SIG-M5 treated with dmso at 0.1 percent for 504 hours (cell line): ENCODE results near the gene DNAJC17.

Experiments
- DNase-seq: peaks from one replicate; lab custom pipeline; 2025; ENCODE audit not compliant: unreplicated experiment; lab: John Stamatoyannopoulos, UW

The DNAJC17 gene

GRCh38 chr15:40768521-40769273 lies 38.6 kb downstream of the DNAJC17 start:
- DNase-seq: no peak

DNA sequence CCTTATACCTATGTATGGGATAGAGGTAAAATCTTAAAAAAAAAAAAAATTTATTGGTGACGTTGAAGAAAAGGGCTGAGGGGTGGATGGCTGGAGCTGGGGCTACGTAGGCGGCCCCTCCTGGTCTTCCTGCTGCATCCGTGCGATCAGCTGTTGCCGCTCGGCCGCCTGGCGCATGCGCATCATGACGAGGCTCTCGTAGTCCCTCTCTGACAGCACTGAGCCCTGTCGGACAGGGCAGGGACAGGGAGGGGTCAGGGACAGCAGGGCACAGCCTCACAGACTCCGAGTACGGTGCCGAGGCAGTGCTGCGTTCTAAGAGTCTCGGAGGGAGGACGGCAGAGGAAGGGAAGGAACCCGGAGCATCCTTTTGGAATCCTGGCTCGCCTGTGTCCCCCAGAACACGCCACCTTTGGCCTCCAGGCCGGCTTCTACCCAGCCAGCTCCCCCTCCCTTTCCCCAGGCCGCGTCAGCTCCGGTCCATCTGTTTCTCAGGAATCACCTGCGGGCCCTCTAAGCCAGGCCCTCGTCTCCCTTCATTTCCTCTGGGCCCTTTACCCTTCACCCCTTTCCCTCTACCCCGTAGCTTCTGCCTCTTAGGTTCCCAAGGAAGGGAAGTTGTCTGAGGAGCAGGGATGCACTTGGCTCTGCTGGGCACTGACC lies 39.3 kb downstream of the DNAJC17 start:
- no peak for DNase-seq

- DNase-seq: no peak
These were observed 40.1 kb downstream of the DNAJC17 start for GRCh38 chr15:40766906-40767837.

GRCh38 chr15:40766194-40766815 lies 41.0 kb downstream of the DNAJC17 start:
- DNase-seq: no peak

GRCh38 chr15:40764629-40765103 lies 42.6 kb downstream of the DNAJC17 start:
- no peak for DNase-seq

DNA sequence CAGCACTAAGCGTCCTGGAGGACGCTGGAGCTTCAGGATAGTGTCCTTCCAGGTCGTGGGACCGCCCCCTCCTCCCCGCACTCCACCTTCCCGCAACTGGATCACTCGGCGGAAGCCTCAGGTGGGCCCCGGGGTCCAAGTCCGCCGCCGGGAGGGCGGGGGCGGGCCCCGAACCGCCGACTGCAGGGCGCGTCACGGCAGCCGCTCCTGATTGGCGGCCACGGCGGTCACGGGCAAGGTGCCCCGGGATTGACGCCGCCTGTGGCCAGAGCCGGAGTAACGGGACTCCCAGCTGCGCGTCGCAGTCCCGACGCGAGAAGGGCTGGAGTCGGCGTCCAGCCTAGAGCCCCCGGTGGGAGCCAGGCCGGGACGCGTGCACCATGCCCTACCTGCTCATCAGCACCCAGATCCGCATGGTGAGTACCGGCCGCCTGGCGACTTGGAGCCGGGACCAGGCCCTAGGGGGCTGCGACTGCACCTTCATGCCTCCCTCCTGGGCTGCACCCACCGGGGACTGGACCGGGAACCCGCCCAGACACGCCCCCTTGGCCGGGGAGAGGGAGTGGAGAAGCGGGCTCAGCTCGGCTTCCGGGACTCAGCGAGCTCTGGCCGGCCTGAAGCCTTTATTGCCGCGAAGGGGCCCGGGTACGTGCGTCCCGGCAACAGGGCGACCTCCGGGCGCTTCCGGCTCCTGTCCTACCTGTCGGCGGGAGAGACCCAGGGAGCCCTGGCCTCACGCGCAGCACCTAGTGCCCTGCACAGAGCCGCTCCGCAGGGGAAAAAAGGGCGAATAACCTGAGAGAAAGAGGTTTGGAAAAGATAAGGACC lies 43.3 kb downstream of the DNAJC17 start, which contains the start of gene GCHFR:
Gene GCHFR (plus strand): TSS at position 268 of the 828 bp plus-strand sequence. CDS start 113 bp downstream, at position 381.
- peak; percentile 63 for DNase-seq

GRCh38 chr15:40762919-40763800 lies 44.1 kb downstream of the DNAJC17 start:
- peak; percentile 23 for DNase-seq

- DNase-seq: no peak
These were observed 47.3 kb downstream of the DNAJC17 start for GRCh38 chr15:40759961-40760360.

DNA sequence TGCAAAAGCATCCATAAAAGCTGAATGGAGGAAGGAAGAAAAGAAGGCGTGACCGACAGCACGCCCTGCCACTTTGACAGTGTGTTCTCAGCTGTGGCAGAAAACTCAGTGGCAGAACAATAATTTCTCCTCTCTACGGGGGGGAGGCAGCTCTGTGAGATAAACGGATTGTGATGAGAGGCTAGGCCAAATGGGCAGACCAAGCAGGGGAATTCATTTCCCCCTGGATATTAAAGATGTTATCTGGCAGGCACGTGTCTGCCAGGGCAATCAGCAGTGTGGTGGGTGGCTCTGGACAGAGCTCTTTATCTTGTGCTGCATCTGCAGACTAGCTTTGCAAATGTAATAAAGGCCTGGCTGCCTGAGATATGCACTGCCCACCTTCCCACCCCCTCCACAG lies 50.3 kb downstream of the DNAJC17 start:
- no peak for DNase-seq

DNA sequence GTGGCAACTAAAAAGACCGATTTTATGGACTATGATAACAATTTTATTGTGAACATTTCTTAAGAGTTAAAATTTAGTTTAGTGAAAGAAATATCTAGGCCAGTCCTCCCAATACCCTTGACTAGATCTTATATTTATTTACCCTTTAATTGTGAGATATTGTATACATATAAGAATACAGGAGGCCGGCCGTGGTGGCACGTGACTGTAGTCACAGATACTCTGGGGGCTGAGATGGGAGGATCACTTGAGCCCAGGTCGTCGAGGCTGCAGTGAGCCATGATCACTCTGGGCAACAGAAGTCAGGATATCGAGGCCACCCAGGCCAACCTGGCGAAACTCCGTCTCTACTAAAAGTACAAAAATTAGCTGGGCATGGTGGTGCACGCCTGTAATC lies 51.5 kb downstream of the DNAJC17 start:
- DNase-seq: no peak

- peak; percentile 89 for DNase-seq
These were observed 52.1 kb downstream of the DNAJC17 start, which contains the start of gene RMDN3 for GRCh38 chr15:40754883-40755811. Gene RMDN3, minus strand, starts transcription at chr15:40755254. Its CDS starts 471 bp downstream, at chr15:40754783.

DNA sequence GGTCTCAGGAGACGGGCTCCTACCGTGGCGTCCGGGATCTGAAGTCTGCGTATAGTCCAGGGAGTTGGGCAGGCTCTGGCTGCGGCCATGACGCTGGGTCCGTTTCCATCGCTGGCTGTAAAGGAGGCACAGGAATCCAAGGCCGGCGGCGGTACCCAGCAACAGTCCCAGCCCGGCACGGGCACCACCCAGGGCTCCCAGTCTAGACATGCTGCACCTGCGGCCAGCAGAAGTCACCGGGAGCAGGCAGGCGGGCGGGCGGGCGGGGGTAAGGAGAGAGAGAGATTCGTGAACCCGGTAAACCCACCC lies 52.7 kb downstream of the DNAJC17 start:
- DNase-seq: no peak

- DNase-seq: no peak
These were observed 55.5 kb downstream of the DNAJC17 start for GRCh38 chr15:40751745-40752144.

GRCh38 chr15:40750885-40751284 lies 56.4 kb downstream of the DNAJC17 start:
- no peak for DNase-seq

DNA sequence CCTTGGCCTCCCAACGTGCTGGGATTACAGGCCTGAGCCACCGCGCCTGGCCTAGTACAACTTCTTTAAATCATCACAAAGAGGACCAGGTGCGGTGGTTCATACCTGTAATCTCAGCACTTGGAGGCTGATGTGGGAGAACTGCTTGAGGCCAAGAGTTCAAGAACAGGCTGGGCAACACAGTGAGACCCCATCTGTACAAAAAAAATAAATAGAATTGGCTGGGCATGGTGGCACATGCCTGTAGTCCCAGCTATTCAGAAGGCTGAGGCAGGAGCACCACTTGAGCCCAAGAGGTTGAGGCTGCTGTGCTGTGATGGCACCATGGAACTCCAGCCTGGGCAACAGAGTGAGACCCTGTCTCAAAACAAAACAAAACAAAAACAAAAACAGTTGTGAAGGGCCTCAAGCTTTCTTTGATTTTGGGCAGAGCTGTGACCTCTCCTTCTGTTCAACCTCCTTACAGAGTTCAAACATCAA lies 58.1 kb downstream of the DNAJC17 start:
- DNase-seq: no peak

GRCh38 chr15:40747685-40748631 lies 59.3 kb downstream of the DNAJC17 start:
- no peak for DNase-seq
